HL-60/S4 (cell line): ENCODE measurements around the gene ATP2B3.

Experiments used
- in situ Hi-C: fragments of 300-500 bp; cut with MboI; formaldehyde crosslinking; loops from 2 replicates; pipeline ENCODE4 v1.14.3; 2022; ENCODE audit warnings: low sequenced_read_pairs

ATP2B3 gene

GRCh38 chrX:153561337-153561736, 43.9 kb downstream of the ATP2B3 start:
- in situ Hi-C loops, result no loop called here

- in situ Hi-C loops, result no loop called here
Measured at GRCh38 chrX:153562546-153562945, 45.1 kb downstream of the ATP2B3 start.

- in situ Hi-C loops, result no loop called here
Measured at GRCh38 chrX:153564047-153564606, 46.7 kb downstream of the ATP2B3 start.

GRCh38 chrX:153565996-153566580, 48.6 kb downstream of the ATP2B3 start:
- in situ Hi-C loops, result no loop called here

- in situ Hi-C loops, result no loop called here
Measured at GRCh38 chrX:153568451-153569011, 51.1 kb downstream of the ATP2B3 start.

GRCh38 chrX:153569475-153569874, 52.0 kb downstream of the ATP2B3 start:
- in situ Hi-C loops, result no loop called here

- in situ Hi-C loops, result no loop called here
Measured at GRCh38 chrX:153571534-153571908, 54.1 kb downstream of the ATP2B3 start.

GRCh38 chrX:153572601-153573000, 55.2 kb downstream of the ATP2B3 start:
- in situ Hi-C loops, result no loop called here

GRCh38 chrX:153573984-153574383, 56.5 kb downstream of the ATP2B3 start:
- in situ Hi-C loops, result no loop called here

GRCh38 chrX:153576239-153576870, 58.9 kb downstream of the ATP2B3 start:
- in situ Hi-C loops, result no loop called here

GRCh38 chrX:153576961-153577360, 59.5 kb downstream of the ATP2B3 start:
- in situ Hi-C loops, result no loop called here

GRCh38 chrX:153578200-153578835, 60.9 kb downstream of the ATP2B3 start:
- in situ Hi-C loops, result no loop called here

- in situ Hi-C loops, result no loop called here
Measured at GRCh38 chrX:153578889-153579288, 61.4 kb downstream of the ATP2B3 start.

- in situ Hi-C loops, result no loop called here
Measured at GRCh38 chrX:153580700-153581386, 63.4 kb downstream of the ATP2B3 start.

- in situ Hi-C loops, result no loop called here
Measured at GRCh38 chrX:153582896-153583295, 65.5 kb downstream of the ATP2B3 start.

GRCh38 chrX:153583433-153583832, 66.0 kb downstream of the ATP2B3 start:
- in situ Hi-C loops, result no loop called here

- in situ Hi-C loops, result no loop called here
Measured at GRCh38 chrX:153585827-153586226, 68.4 kb downstream of the ATP2B3 start.

- in situ Hi-C loops, result no loop called here
Measured at GRCh38 chrX:153587342-153587741, 69.9 kb downstream of the ATP2B3 start.

- in situ Hi-C loops, result no loop called here
Measured at GRCh38 chrX:153588021-153588781, 70.8 kb downstream of the ATP2B3 start.

GRCh38 chrX:153588782-153589446, 71.5 kb downstream of the ATP2B3 start:
- in situ Hi-C loops, result no loop called here
